Sigmoid colon (tissue), 7 donors: ENCODE measurements around the gene ABCG4. TPM values are rescaled to one million over a fixed set of nuclear protein-coding genes. Genes with fewer than 3 reads are reported as not detected.

Source experiments
- DNase-seq: peaks from one replicate; pipeline ENCODE4 v3.0.0-alpha.2; 2019
- H3K27ac ChIP-seq, 4 donors: fragments of 200-600 bp; sonication (generic); one replicate each; pipeline ENCODE4 v1.5.1; 2016 to 2019; ENCODE audit warnings: mild to moderate bottlenecking in 1 of 4
- H3K27me3 ChIP-seq, 3 donors: fragments of 200-600 bp; sonication (generic); one replicate each; pipeline ENCODE4 v1.5.1; 2019; ENCODE audit warnings: mild to moderate bottlenecking in 1 of 3
- H3K36me3 ChIP-seq, 4 donors: fragments of 200-600 bp; sonication (generic); one replicate each; pipeline ENCODE4 v1.5.1; 2016 to 2019
- H3K4me1 ChIP-seq, 4 donors: fragments of 200-600 bp; sonication (generic); one replicate each; pipeline ENCODE4 v1.5.1; 2017 to 2019
- H3K4me3 ChIP-seq, 4 donors: fragments of 200-600 bp; sonication (generic); one replicate each; pipeline ENCODE4 v1.5.1; 2017 to 2019; ENCODE audit warnings: mild to moderate bottlenecking in 2 of 4, moderate library complexity in 1 of 4
- H3K9me3 ChIP-seq, 4 donors: fragments of 200-600 bp in 3 of 4; sonication (generic) in 3 of 4; one replicate each; pipeline versions ENCODE4 v1.5.1 to v1.6.1; 2013 to 2019
- CTCF ChIP-seq, 4 experiments: fragments of 450-650 bp in 3 of 4; fragments of 200-600 bp in 1 of 4; IDR thresholded peaks; one replicate each; pipeline ENCODE4 v1.5.1; 2016 to 2019; ENCODE audit warnings: antibody characterized with exemption in 4 of 4, mild to moderate bottlenecking in 3 of 4, moderate library complexity in 2 of 4
- EP300 ChIP-seq, 4 donors: sonication (generic); formaldehyde crosslinking; IDR thresholded peaks; one replicate each; pipeline ENCODE4 v1.6.1; 2017; ENCODE audit warnings: antibody characterized with exemption in 4 of 4
- POLR2A ChIP-seq, 2 donors: fragments of 450-650 bp; IDR thresholded peaks; one replicate each; pipeline ENCODE4 v1.6.1; 2016; ENCODE audit warnings: antibody characterized with exemption in 2 of 2, mild to moderate bottlenecking in 2 of 2, moderate library complexity in 2 of 2
- POLR2AphosphoS5 ChIP-seq, 4 donors: sonication (generic); formaldehyde crosslinking; IDR thresholded peaks; one replicate each; pipeline ENCODE4 v1.6.1; 2017; ENCODE audit warnings: antibody characterized with exemption in 4 of 4
- WGBS, 2 donors: extraction: QIAGEN DNeasy Blood & Tissue Kit; methylation state at CpG; one replicate each; pipeline ENCODE4 v1.1.7; 2013; 5-methylcytosine and 5-hydroxymethylcytosine counted together
- intact Hi-C: fragments of 100-400 bp; cut with DNase I; formaldehyde crosslinking; loops from one replicate; pipeline ENCODE4 v1.15.1; 2023
- polyA plus RNA-seq, 3 donors: library from polyadenylated mRNA; stranded (reverse); fragments of 200-250 nt; gene quantifications; one replicate each; pipeline ENCODE4 v1.2.3, GENCODE V29; 2013
- total RNA-seq, 4 donors: library from RNA; depleted of rRNA; stranded (reverse); fragments of >200 nt; gene quantifications; one replicate each; pipeline ENCODE4 v1.1.0, GENCODE V29; 2016
- donor health status: healthy with polysubstance abuse.
- donor health status: Bipolar disorder and iron deficiency.
- donor health status: healthy.

Gene ABCG4
- total and polyA plus RNA-seq, 7 donors, result under 0.01 to 0.55 (median 0.26) TPM; not detected in 2

GRCh38 chr11:119175493-119176077 is 26.7 kb downstream of the ABCG4 start:
- Histone ChIP-seq H3K4me3 (no peak overlapping the region), H3K27me3 (no peaks in the 10 kb centered on the region), H3K9me3 (no peaks in the 10 kb centered on the region), H3K36me3 (peaks cover 7 to 75% (median 19%) of the 10 kb centered on the region in 4 donors), H3K4me1 (no peaks in the 10 kb centered on the region), H3K27ac (no peak overlapping the region)
- 64 to 73% methylated on average over 6 of the region's 6 CpGs for WGBS, 2 donors
- intact Hi-C loops, result no loop called here
- TF ChIP-seq POLR2A (IDR thresholded peaks at IDR 0.05) (no peak), POLR2AphosphoS5 (IDR thresholded peaks at IDR 0.05) (no peak), EP300 (IDR thresholded peaks at IDR 0.05) (no peak), CTCF (IDR thresholded peaks at IDR 0.05) (no peak)
- DNase-seq, result no peak

DNA sequence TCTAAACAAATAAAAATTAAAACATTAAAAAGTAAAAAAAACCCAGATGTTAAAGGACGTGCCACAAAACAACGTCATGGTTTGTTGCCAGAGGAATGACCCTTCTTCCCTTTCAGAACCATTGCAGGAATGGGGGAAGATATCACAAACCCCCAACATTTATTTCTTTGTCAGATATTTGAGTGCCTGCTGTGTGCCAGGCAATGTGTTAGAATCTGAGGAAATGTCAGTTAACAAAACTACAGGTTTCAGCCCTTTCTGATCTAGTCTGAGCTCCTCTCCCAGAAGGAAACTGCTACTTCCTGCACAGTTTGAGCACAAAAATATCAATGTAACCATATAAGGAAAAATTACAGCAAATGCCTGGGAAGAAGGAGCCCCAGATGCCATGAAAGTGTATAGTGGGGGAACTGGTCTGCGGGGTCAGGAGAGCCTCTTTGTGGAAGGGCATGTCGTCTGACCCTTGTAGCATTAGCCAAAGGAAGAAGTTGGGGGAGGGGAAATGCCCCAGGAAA is 29.4 kb downstream of the ABCG4 start:
- intact Hi-C loops, result no loop called here
- H3K4me3 ChIP-seq, result no peak overlapping the region
- no peak for TF ChIP-seq CTCF (IDR thresholded peaks at IDR 0.05)
- no peak for TF ChIP-seq POLR2A (IDR thresholded peaks at IDR 0.05)
- no peaks in the 10 kb centered on the region for H3K27me3 ChIP-seq
- no peak overlapping the region for H3K27ac ChIP-seq
- no peaks in the 10 kb centered on the region for H3K4me1 ChIP-seq
- DNase-seq, result no peak
- peaks cover 7 to 86% (median 19%) of the 10 kb centered on the region in 4 donors for H3K36me3 ChIP-seq
- H3K9me3 ChIP-seq, result no peaks in the 10 kb centered on the region
- WGBS, 2 donors, result 66 to 80% methylated on average over 4 of the region's 4 CpGs

DNA sequence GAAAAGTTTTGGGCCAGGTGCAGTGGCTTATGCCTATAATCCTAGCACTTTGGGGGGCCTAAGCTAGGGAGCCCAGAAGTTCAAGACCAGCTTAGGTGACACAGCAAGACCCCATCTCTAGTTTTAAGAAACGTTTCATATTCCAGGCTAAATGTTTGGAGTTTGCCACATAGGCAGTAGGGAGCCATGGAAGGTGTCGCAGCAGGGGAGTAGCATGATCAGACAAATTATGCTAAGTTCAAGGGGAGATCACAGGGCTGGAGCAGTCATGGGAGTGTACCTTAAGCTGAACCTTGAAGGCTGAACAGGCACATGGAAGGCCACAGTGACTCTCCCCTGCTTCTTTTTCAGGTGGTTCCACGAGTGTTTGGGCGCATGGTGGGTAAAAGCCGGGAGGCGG is 30.5 kb downstream of the ABCG4 start:
- no peaks in the 10 kb centered on the region for H3K27me3 ChIP-seq
- peaks cover 3 to 80% (median 19%) of the 10 kb centered on the region in 4 donors for H3K36me3 ChIP-seq
- TF ChIP-seq POLR2AphosphoS5 (IDR thresholded peaks at IDR 0.05) (no peak), EP300 (IDR thresholded peaks at IDR 0.05) (no peak), POLR2A (IDR thresholded peaks at IDR 0.05) (no peak)
- H3K4me3 ChIP-seq, result no peak overlapping the region
- H3K9me3 ChIP-seq, result no peaks in the 10 kb centered on the region
- no peak for DNase-seq
- no peak overlapping the region for H3K27ac ChIP-seq
- intact Hi-C loops, result no loop called here
- H3K4me1 ChIP-seq, result no peaks in the 10 kb centered on the region
- 95 to 96% methylated on average over 6 of the region's 6 CpGs for WGBS, 2 donors

DNA sequence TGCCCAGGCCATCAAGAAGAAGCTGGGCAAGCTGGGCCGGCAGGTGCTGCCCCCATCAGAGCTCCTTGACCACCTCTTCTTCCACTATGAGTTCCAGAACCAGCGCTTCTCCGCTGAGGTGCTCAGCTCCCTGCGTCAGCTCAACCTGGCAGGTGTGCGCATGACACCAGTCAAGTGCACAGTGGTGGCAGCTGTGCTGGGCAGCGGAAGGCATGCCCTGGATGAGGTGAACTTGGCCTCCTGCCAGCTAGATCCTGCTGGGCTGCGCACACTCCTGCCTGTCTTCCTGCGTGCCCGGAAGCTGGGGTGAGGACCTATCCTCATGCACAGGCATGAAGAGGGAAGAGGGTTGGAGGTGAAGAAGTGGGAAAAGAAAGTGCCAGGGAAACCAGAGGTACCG is 31.1 kb downstream of the ABCG4 start:
- peaks cover 0 to 73% (median 17%) of the 10 kb centered on the region in 4 donors for H3K36me3 ChIP-seq
- no peaks in the 10 kb centered on the region for H3K9me3 ChIP-seq
- no peaks in the 10 kb centered on the region for H3K27me3 ChIP-seq
- TF ChIP-seq POLR2AphosphoS5 (IDR thresholded peaks at IDR 0.05), result no peak
- TF ChIP-seq EP300 (IDR thresholded peaks at IDR 0.05), result no peak
- TF ChIP-seq CTCF (IDR thresholded peaks at IDR 0.05), result no peak
- TF ChIP-seq POLR2A (IDR thresholded peaks at IDR 0.05), result no peak
- DNase-seq, result no peak
- no peak overlapping the region for H3K4me3 ChIP-seq
- H3K27ac ChIP-seq, result no peak overlapping the region
- H3K4me1 ChIP-seq, result no peaks in the 10 kb centered on the region
- intact Hi-C loops, result no loop called here
- 93 to 95% methylated on average over 10 of the region's 10 CpGs for WGBS, 2 donors

DNA sequence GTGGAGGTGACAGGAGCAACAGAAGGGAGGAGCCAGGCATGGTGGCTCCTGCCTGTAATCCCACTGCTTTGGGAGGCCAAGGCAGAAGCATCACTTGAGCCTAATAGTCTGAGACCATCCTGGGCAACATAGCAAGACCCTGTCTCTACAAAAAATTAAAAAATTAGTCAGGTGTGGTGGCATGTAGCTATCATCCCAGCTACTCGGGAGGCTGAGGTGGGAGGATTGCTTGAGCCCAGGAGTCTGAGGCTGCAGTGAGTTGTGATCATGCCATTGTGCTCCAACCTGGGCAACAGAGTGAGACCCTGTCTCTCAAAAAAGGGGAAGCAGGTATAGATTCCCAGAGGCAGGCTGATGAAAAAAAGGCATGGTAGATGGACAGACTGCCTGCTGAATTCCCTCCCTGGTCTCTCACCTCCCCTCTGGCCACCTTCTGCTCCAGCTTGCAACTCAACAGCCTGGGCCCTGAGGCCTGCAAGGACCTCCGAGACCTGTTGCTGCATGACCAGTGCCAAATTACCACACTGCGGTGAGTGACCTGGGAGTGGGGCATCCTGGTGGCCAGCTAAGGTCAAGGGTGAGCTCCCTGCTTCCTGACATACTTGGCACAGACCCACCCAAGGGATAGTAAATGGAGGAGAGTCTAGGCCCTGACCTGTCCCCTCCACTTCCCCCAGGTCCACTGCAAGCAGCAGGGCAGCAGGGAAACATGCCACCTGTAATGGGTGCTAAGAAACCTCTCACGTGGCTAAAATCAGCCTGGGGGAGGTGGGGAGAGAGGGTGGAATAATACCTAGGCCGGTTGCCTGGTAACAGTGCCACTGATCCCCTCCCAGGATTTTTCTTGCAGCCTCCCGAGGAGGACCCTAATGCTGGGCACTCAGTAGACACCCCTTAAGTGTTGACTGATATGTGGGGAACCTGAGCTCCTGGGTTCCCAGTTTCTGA is 32.2 kb downstream of the ABCG4 start:
- H3K4me3 ChIP-seq, result no peak overlapping the region
- TF ChIP-seq POLR2AphosphoS5 (IDR thresholded peaks at IDR 0.05), result no peak
- no peak for TF ChIP-seq POLR2A (IDR thresholded peaks at IDR 0.05)
- TF ChIP-seq EP300 (IDR thresholded peaks at IDR 0.05), result no peak
- no peak for TF ChIP-seq CTCF (IDR thresholded peaks at IDR 0.05)
- H3K36me3 ChIP-seq, result peaks cover 0 to 63% (median 12%) of the 10 kb centered on the region in 4 donors
- no peaks in the 10 kb centered on the region for H3K9me3 ChIP-seq
- peaks cover 0 to 3% (median 0%) of the 10 kb centered on the region in 3 donors for H3K27me3 ChIP-seq
- H3K4me1 ChIP-seq, result no peaks in the 10 kb centered on the region
- no peak overlapping the region for H3K27ac ChIP-seq
- intact Hi-C loops, result no loop called here
- no peak for DNase-seq
- 89 to 93% methylated on average over 6 of the region's 6 CpGs for WGBS, 2 donors
